ENCODE results near the gene RICTOR.

DNA sequence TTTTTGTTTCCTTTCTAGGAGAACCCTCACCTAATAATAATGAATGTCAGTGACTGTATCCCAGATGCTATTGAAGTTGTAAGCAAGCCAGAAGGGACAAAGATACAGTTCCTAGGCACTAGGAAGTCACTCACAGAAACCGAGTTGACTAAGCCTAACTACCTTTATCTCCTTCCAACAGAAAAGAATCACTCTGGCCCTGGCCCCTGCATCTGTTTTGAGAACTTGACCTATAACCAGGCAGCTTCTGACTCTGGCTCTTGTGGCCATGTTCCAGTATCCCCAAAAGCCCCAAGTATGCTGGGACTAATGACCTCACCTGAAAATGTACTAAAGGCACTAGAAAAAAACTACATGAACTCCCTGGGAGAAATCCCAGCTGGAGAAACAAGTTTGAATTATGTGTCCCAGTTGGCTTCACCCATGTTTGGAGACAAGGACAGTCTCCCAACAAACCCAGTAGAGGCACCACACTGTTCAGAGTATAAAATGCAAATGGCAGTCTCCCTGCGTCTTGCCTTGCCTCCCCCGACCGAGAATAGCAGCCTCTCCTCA is 141.3 kb downstream of the RICTOR start:
- no peak for TF ChIP-seq POLR2AphosphoS5 (IDR thresholded peaks at IDR 0.05)
- TF ChIP-seq, protein P1, sequence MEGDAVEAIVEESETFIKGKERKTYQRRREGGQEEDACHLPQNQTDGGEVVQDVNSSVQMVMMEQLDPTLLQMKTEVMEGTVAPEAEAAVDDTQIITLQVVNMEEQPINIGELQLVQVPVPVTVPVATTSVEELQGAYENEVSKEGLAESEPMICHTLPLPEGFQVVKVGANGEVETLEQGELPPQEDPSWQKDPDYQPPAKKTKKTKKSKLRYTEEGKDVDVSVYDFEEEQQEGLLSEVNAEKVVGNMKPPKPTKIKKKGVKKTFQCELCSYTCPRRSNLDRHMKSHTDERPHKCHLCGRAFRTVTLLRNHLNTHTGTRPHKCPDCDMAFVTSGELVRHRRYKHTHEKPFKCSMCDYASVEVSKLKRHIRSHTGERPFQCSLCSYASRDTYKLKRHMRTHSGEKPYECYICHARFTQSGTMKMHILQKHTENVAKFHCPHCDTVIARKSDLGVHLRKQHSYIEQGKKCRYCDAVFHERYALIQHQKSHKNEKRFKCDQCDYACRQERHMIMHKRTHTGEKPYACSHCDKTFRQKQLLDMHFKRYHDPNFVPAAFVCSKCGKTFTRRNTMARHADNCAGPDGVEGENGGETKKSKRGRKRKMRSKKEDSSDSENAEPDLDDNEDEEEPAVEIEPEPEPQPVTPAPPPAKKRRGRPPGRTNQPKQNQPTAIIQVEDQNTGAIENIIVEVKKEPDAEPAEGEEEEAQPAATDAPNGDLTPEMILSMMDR (IDR thresholded peaks at IDR 0.05 in 8 of 11, conservative IDR thresholded peaks at IDR 0.05 in 3 of 11) = no peak

Data from spleen (tissue), 7 donors.